Natural killer cell (primary cell): ENCODE results near the gene PLA2G2F. TPM values are rescaled to one million over a fixed set of nuclear protein-coding genes. Genes with fewer than 3 reads are reported as not detected.
A peak's percentile ranks its signal among the peaks of the same experiment; 100 is the strongest.

ENCODE experiments used
- ATAC-seq, 3 donors: fragments of 150-1000 bp in 2 of 3; fragments of 200-7000 bp in 1 of 3; cut with Tn5 transposase; 1 replicate in 1 of 3; 2 replicates in 2 of 3; pipeline ENCODE4 v1.10.0; 2021; ENCODE audit warnings: mild to moderate bottlenecking in 2 of 3, moderate library complexity in 2 of 3
- DNase-seq, 2 donors: peaks; one replicate each; pipeline versions ENCODE4 v3.0.0 to v3.0.0-alpha.2; 2013 to 2021; ENCODE audit warnings: mixed read lengths in 1 of 2
- H3K27ac ChIP-seq: one replicate; pipeline ENCODE4 v1.5.1; 2013; ENCODE audit warnings: mild to moderate bottlenecking, low read length
- H3K27me3 ChIP-seq: one replicate; pipeline ENCODE4 v1.6.1; 2013; ENCODE audit warnings: low read length; ENCODE audit not compliant: control insufficient read depth, insufficient read depth
- H3K36me3 ChIP-seq: one replicate; pipeline ENCODE4 v1.6.1; 2013; ENCODE audit warnings: low read length; ENCODE audit not compliant: control insufficient read depth, insufficient read depth
- H3K4me1 ChIP-seq: one replicate; pipeline ENCODE4 v1.6.1; 2013; ENCODE audit warnings: low read length; ENCODE audit not compliant: control insufficient read depth, insufficient read depth
- H3K4me3 ChIP-seq: one replicate; pipeline ENCODE4 v1.5.1; 2013; ENCODE audit warnings: low read length
- H3K9me3 ChIP-seq: one replicate; pipeline ENCODE4 v1.6.1; 2013; ENCODE audit warnings: low read length; ENCODE audit not compliant: control insufficient read depth, insufficient read depth
- H3K27ac Mint-ChIP-seq, 2 donors: one replicate each; pipeline ENCODE4 v1.8.0; 2022; ENCODE audit warnings: mild to moderate bottlenecking in 2 of 2, mixed read lengths in 2 of 2, moderate library complexity in 1 of 2
- H3K27me3 Mint-ChIP-seq, 2 donors: one replicate each; pipeline ENCODE4 v1.8.0; 2022; ENCODE audit warnings: low read depth in 2 of 2, mixed read lengths in 2 of 2
- H3K36me3 Mint-ChIP-seq: one replicate; pipeline ENCODE4 v1.8.0; 2022; ENCODE audit warnings: mixed read lengths
- H3K4me1 Mint-ChIP-seq, 2 donors: one replicate each; pipeline ENCODE4 v1.8.0; 2022; ENCODE audit warnings: mixed read lengths in 2 of 2
- H3K4me3 Mint-ChIP-seq: one replicate; pipeline ENCODE4 v1.8.0; 2022; ENCODE audit warnings: mild to moderate bottlenecking, moderate library complexity, mixed read lengths
- H3K9me3 Mint-ChIP-seq, 2 donors: one replicate each; pipeline ENCODE4 v1.8.0; 2022; ENCODE audit warnings: mixed read lengths in 2 of 2
- CTCF ChIP-seq: fragments of 200-600 bp; IDR thresholded peaks from one replicate; pipeline ENCODE4 v1.8.0; 2022; ENCODE audit warnings: antibody characterized with exemption
- WGBS: methylation state at CpG from one replicate; pipeline ENCODE4 v1.1.7; 2013; ENCODE audit warnings: missing lambda C conversion rate; ENCODE audit not compliant: insufficient coverage; 5-methylcytosine and 5-hydroxymethylcytosine counted together
- intact Hi-C: fragments of 100-400 bp; cut with micrococcal nuclease; formaldehyde crosslinking; loops from one replicate; pipeline ENCODE4 v1.14.2; 2022
- total RNA-seq, 4 donors: library from RNA; stranded (reverse); fragments of 120-200 nt in 1 of 4; gene quantifications; one replicate each; pipeline versions ENCODE4 v1.2.3 to v1.2.4, GENCODE V29; 2013 to 2022

PLA2G2F gene
- total RNA-seq, 3 donors from 2014 or later (not counting 1 experiment from before 2014, with no cell fraction given), result not detected

GRCh38 chr1:20100632-20101355 lies 38.3 kb upstream of the PLA2G2F start:
- no peaks in the 10 kb centered on the region for H3K36me3 Mint-ChIP-seq
- H3K27me3 Mint-ChIP-seq, result no peaks in the 10 kb centered on the region

GRCh38 chr1:20102875-20103274 lies 36.2 kb upstream of the PLA2G2F start:
- DNase-seq, result no peak
- intact Hi-C loops, result no loop called here
- Histone ChIP-seq H3K4me3 (no peak overlapping the region), H3K27ac (no peak overlapping the region), H3K36me3 (no peaks in the 10 kb centered on the region), H3K27me3 (no peaks in the 10 kb centered on the region), H3K4me1 (peaks cover 4% of the 10 kb centered on the region), H3K9me3 (no peaks in the 10 kb centered on the region)
- no peaks in the 10 kb centered on the region for H3K9me3 Mint-ChIP-seq
- H3K36me3 Mint-ChIP-seq, result no peaks in the 10 kb centered on the region
- no peak for TF ChIP-seq CTCF
- peaks cover 0 to 3% of the 10 kb centered on the region in 2 donors for H3K27me3 Mint-ChIP-seq
- no peaks in the 10 kb centered on the region for H3K4me1 Mint-ChIP-seq
- 86% methylated on average over 1 of the region's 1 CpG for WGBS
- ATAC-seq, result no peak
- no peak overlapping the region for H3K4me3 Mint-ChIP-seq
- H3K27ac Mint-ChIP-seq, result no peak overlapping the region

More at GRCh38 chr1:20100632-20101355, 38.3 kb upstream of the PLA2G2F start:
- Histone ChIP-seq H3K4me1 (peaks cover 4% of the 10 kb centered on the region), H3K27ac (no peak overlapping the region), H3K4me3 (no peak overlapping the region), H3K36me3 (no peaks in the 10 kb centered on the region), H3K27me3 (no peaks in the 10 kb centered on the region), H3K9me3 (no peaks in the 10 kb centered on the region)
- peak; percentile 11 for TF ChIP-seq CTCF
- 45% methylated on average over 14 of the region's 14 CpGs for WGBS
- intact Hi-C loops, result loop anchor here (2.0 kb wide), 1 partner anchor 94 kb away; no protein-coding TSS in a partner anchor
- Mint-ChIP-seq H3K27ac (no peak overlapping the region), H3K4me3 (no peak overlapping the region), H3K9me3 (no peaks in the 10 kb centered on the region), H3K4me1 (no peaks in the 10 kb centered on the region)
- DNase-seq (peak in 1 of 2 donors; percentile 47), ATAC-seq (peak in 1 of 3 donors; percentile 66)

- no peaks in the 10 kb centered on the region for H3K4me1 Mint-ChIP-seq
- H3K36me3 Mint-ChIP-seq, result no peaks in the 10 kb centered on the region
- H3K27ac Mint-ChIP-seq, result no peak overlapping the region
- Histone ChIP-seq H3K4me3 (no peak overlapping the region), H3K9me3 (no peaks in the 10 kb centered on the region), H3K27me3 (no peaks in the 10 kb centered on the region), H3K4me1 (peaks cover 3% of the 10 kb centered on the region), H3K27ac (no peak overlapping the region), H3K36me3 (no peaks in the 10 kb centered on the region)
- no peaks in the 10 kb centered on the region for H3K9me3 Mint-ChIP-seq
- intact Hi-C loops, result no loop called here
- no peak overlapping the region for H3K4me3 Mint-ChIP-seq
- H3K27me3 Mint-ChIP-seq, result peaks cover 0 to 6% of the 10 kb centered on the region in 2 donors
- WGBS, result 79% methylated on average over 1 of the region's 1 CpG
- TF ChIP-seq CTCF, result no peak
- ATAC-seq, result no peak
- no peak for DNase-seq
Measured at GRCh38 chr1:20105856-20106255, 33.3 kb upstream of the PLA2G2F start.

- Histone ChIP-seq H3K36me3 (no peaks in the 10 kb centered on the region), H3K27me3 (no peaks in the 10 kb centered on the region), H3K9me3 (no peaks in the 10 kb centered on the region), H3K4me3 (no peak overlapping the region), H3K27ac (no peak overlapping the region), H3K4me1 (no peaks in the 10 kb centered on the region)
- Mint-ChIP-seq H3K4me1 (no peaks in the 10 kb centered on the region), H3K4me3 (no peak overlapping the region), H3K27ac (no peak overlapping the region), H3K36me3 (no peaks in the 10 kb centered on the region), H3K27me3 (peaks cover 0 to 6% of the 10 kb centered on the region in 2 donors), H3K9me3 (no peaks in the 10 kb centered on the region)
- WGBS, result 52% methylated on average over 4 of the region's 4 CpGs
- intact Hi-C loops, result no loop called here
- ATAC-seq, result no peak
- TF ChIP-seq CTCF, result no peak
- no peak for DNase-seq
Measured at GRCh38 chr1:20107351-20107750, 31.8 kb upstream of the PLA2G2F start.
